Measurements from ENCODE around the gene PARD3.

- TF ChIP-seq CTCF (conservative IDR thresholded peaks at IDR 0.05) (no peak), EZH2 (IDR thresholded peaks at IDR 0.05; ENCODE audit: low read depth) (no peak)
These were observed 180.0 kb downstream of the PARD3 start for GRCh38 chr10:34635111-34635510.
